Panc1 (cell line): ENCODE data around the gene SAMD15. TPM values are rescaled to one million over a fixed set of nuclear protein-coding genes. Genes with fewer than 3 reads are reported as not detected.

Source experiments
- ATAC-seq: fragments of 200-7000 bp; cut with Tn5 transposase; 2 replicates; pipeline ENCODE4 v1.9.1; 2020; ENCODE audit warnings: mild to moderate bottlenecking, moderate library complexity
- BruUV-seq: library from RNA; stranded (reverse); fragments of 400-500 nt; replicated peaks from 2 replicates; lab custom pipeline; 2021; lab: Mats Ljungman, UMichigan
- CTCF ChIA-PET: fragments of 300-600 bp; sonication (Branson Sonifier 250); formaldehyde crosslinking; loops from one replicate; lab custom pipeline; 2022; ENCODE audit warnings: antibody characterized with exemption; lab: Charles Lee
- POLR2A ChIA-PET: fragments of 300-600 bp; sonication (Branson Sonifier 250); formaldehyde crosslinking; loops from one replicate; lab custom pipeline; 2022; ENCODE audit warnings: antibody characterized with exemption; lab: Charles Lee
- DNase-seq: peaks from one replicate; pipeline ENCODE4 v3.0.0-alpha.2; 2010; ENCODE audit warnings: low read depth, low spot score
- H3K27ac ChIP-seq: 2 replicates; pipeline ENCODE4 v1.5.1; 2011; ENCODE audit warnings: mild to moderate bottlenecking, low read length, inconsistent platforms
- H3K27me3 ChIP-seq: fragments of 200-500 bp; sonication (Bioruptor generic); 2 replicates; pipeline ENCODE4 v1.6.0; 2014; ENCODE audit warnings: low read length, inconsistent platforms; ENCODE audit not compliant: control insufficient read depth, insufficient read depth
- H3K36me3 ChIP-seq: fragments of 200-500 bp; sonication (Bioruptor generic); 2 replicates; pipeline ENCODE4 v1.5.1; 2014; ENCODE audit warnings: inconsistent platforms, mild to moderate bottlenecking, low read length, moderate library complexity; ENCODE audit not compliant: control insufficient read depth, insufficient read depth
- H3K4me1 ChIP-seq: 2 replicates; pipeline ENCODE4 v1.5.1; 2011; ENCODE audit warnings: inconsistent platforms, mild to moderate bottlenecking, low read length, moderate library complexity; ENCODE audit not compliant: control insufficient read depth, insufficient read depth
- H3K4me3 ChIP-seq, 2 experiments: 2 replicates each; pipeline ENCODE4 v1.5.1; 2011 to 2012; ENCODE audit warnings: low read depth in 2 of 2, low read length in 2 of 2, mild to moderate bottlenecking in 2 of 2, inconsistent platforms in 1 of 2, moderate library complexity in 1 of 2
- H3K9me3 ChIP-seq: fragments of 200-500 bp; sonication (Bioruptor generic); 2 replicates; pipeline ENCODE4 v1.5.1; 2014; ENCODE audit warnings: low read depth, mild to moderate bottlenecking, inconsistent platforms, low read length, moderate library complexity; ENCODE audit not compliant: control insufficient read depth, insufficient read depth
- POLR2AphosphoS5 ChIP-seq: IDR thresholded peaks from 2 replicates; pipeline ENCODE4 v1.6.1; 2012; ENCODE audit warnings: mild to moderate bottlenecking, low read depth, low read length, moderate library complexity
- SIN3A ChIP-seq: IDR thresholded peaks from 2 replicates; pipeline ENCODE4 v1.6.1; 2012; ENCODE audit warnings: low read depth, mild to moderate bottlenecking, low read length, moderate library complexity, borderline replicate concordance; ENCODE audit not compliant: insufficient read depth
- TCF7L2 ChIP-seq: IDR thresholded peaks from 2 replicates; pipeline ENCODE4 v1.6.1; 2011; ENCODE audit warnings: mild to moderate bottlenecking, low read depth, low read length, inconsistent platforms
- in situ Hi-C: cut with HindIII; loops from 2 replicates; pipeline ENCODE4 v1.10.0; 2016; ENCODE audit warnings: low sequenced_read_pairs, low pct_unique_long_range_greater_than_20kb
- intact Hi-C: fragments of 100-400 bp; cut with micrococcal nuclease; formaldehyde crosslinking; loops from one replicate; pipeline ENCODE4 v1.10.0; 2022; ENCODE audit not compliant: unreplicated experiment
- total RNA-seq: library from RNA; stranded (reverse); gene quantifications from one replicate; pipeline ENCODE4 v1.2.1, GENCODE V29; 2021; ENCODE audit not compliant: unreplicated experiment
- TF ChIP-seq, protein P1 (sequence below): fragments of 450-650 bp; IDR thresholded peaks from 2 replicates; pipeline ENCODE4 v1.5.1; 2017; ENCODE audit warnings: mild to moderate bottlenecking
- TF ChIP-seq, protein P2 (sequence below), 2 experiments: IDR thresholded peaks; 2 replicates each; pipeline ENCODE4 v1.6.1; 2011 to 2012; ENCODE audit warnings: low read depth in 2 of 2, control low read depth in 1 of 2, low read length in 1 of 2, mild to moderate bottlenecking in 1 of 2, moderate library complexity in 1 of 2; ENCODE audit not compliant: insufficient read depth in 1 of 2

The SAMD15 gene
- total RNA-seq, 1 experiment from 2014 or later, result 1.4 TPM

GRCh38 chr14:77424862-77425261 lies 47.7 kb downstream of the SAMD15 start:
- Histone ChIP-seq H3K9me3 (no peaks in the 10 kb centered on the region), H3K36me3 (peaks cover 6% of the 10 kb centered on the region), H3K27ac (no peak overlapping the region), H3K4me1 (no peaks in the 10 kb centered on the region), H3K4me3 (no peak overlapping the region), H3K27me3 (no peaks in the 10 kb centered on the region)
- intact Hi-C loops (no loop called here), in situ Hi-C loops (no loop called here)
- ATAC-seq (no peak), DNase-seq (no peak)
- CTCF ChIA-PET, result no interaction called here
- no TSS peak for BruUV-seq
- TF ChIP-seq, protein P1, sequence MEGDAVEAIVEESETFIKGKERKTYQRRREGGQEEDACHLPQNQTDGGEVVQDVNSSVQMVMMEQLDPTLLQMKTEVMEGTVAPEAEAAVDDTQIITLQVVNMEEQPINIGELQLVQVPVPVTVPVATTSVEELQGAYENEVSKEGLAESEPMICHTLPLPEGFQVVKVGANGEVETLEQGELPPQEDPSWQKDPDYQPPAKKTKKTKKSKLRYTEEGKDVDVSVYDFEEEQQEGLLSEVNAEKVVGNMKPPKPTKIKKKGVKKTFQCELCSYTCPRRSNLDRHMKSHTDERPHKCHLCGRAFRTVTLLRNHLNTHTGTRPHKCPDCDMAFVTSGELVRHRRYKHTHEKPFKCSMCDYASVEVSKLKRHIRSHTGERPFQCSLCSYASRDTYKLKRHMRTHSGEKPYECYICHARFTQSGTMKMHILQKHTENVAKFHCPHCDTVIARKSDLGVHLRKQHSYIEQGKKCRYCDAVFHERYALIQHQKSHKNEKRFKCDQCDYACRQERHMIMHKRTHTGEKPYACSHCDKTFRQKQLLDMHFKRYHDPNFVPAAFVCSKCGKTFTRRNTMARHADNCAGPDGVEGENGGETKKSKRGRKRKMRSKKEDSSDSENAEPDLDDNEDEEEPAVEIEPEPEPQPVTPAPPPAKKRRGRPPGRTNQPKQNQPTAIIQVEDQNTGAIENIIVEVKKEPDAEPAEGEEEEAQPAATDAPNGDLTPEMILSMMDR, result no peak
- TF ChIP-seq SIN3A (no peak), TCF7L2 (no peak), POLR2AphosphoS5 (no peak)
- TF ChIP-seq, protein P2, sequence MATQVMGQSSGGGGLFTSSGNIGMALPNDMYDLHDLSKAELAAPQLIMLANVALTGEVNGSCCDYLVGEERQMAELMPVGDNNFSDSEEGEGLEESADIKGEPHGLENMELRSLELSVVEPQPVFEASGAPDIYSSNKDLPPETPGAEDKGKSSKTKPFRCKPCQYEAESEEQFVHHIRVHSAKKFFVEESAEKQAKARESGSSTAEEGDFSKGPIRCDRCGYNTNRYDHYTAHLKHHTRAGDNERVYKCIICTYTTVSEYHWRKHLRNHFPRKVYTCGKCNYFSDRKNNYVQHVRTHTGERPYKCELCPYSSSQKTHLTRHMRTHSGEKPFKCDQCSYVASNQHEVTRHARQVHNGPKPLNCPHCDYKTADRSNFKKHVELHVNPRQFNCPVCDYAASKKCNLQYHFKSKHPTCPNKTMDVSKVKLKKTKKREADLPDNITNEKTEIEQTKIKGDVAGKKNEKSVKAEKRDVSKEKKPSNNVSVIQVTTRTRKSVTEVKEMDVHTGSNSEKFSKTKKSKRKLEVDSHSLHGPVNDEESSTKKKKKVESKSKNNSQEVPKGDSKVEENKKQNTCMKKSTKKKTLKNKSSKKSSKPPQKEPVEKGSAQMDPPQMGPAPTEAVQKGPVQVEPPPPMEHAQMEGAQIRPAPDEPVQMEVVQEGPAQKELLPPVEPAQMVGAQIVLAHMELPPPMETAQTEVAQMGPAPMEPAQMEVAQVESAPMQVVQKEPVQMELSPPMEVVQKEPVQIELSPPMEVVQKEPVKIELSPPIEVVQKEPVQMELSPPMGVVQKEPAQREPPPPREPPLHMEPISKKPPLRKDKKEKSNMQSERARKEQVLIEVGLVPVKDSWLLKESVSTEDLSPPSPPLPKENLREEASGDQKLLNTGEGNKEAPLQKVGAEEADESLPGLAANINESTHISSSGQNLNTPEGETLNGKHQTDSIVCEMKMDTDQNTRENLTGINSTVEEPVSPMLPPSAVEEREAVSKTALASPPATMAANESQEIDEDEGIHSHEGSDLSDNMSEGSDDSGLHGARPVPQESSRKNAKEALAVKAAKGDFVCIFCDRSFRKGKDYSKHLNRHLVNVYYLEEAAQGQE (IDR thresholded peaks at IDR 0.05; ENCODE audit: insufficient read depth in 1 of 2, low read depth in 2 of 2, low read length in 1 of 2), result no peak
- POLR2A ChIA-PET, result no interaction called here

DNA sequence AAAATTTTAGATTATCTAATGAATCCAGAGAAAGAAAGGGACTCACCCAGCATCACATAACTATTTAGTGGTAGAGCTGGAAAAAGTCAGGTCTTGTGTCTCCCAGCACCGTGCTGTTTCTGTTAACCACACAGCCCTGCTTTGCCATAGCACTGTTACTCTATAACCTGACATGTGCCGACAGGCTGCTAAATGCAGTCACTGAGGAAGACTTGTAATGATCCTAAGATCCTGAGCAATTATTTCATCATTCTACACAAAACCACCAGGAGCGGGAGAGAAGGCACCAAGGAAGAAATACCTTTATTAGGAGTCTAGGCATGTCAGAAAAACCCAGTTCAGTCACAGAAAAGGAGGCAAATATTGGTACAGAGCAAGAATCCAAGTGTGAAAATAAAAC lies 49.2 kb downstream of the SAMD15 start:
- BruUV-seq, result no TSS peak
- H3K36me3 ChIP-seq, result peaks cover 7% of the 10 kb centered on the region
- no peak overlapping the region for H3K27ac ChIP-seq
- H3K4me3 ChIP-seq, result no peak overlapping the region
- H3K27me3 ChIP-seq, result no peaks in the 10 kb centered on the region
- CTCF ChIA-PET, result no interaction called here
- DNase-seq (no peak), ATAC-seq (no peak)
- no peaks in the 10 kb centered on the region for H3K4me1 ChIP-seq
- TF ChIP-seq SIN3A (no peak), POLR2AphosphoS5 (no peak), TCF7L2 (no peak)
- TF ChIP-seq, protein P1, result no peak
- TF ChIP-seq, protein P2 (IDR thresholded peaks at IDR 0.05; ENCODE audit: insufficient read depth in 1 of 2, low read depth in 2 of 2, low read length in 1 of 2), result no peak
- no peaks in the 10 kb centered on the region for H3K9me3 ChIP-seq
- POLR2A ChIA-PET, result no interaction called here
- intact Hi-C loops (no loop called here), in situ Hi-C loops (no loop called here)
